K562 (cell line): ENCODE results near the gene MRPL32. TPM values are rescaled to one million over a fixed set of nuclear protein-coding genes. Genes with fewer than 3 reads are reported as not detected.

Source experiments
- ARID1B ChIP-seq: fragments of 450-650 bp; IDR thresholded peaks from 2 replicates; pipeline ENCODE4 v1.6.1; 2016; ENCODE audit warnings: antibody characterized with exemption, mild to moderate bottlenecking, inconsistent platforms
- CHD1 ChIP-seq: fragments of 200-600 bp; sonication (generic); IDR thresholded peaks from one replicate; pipeline ENCODE4 v1.6.1; 2012; ENCODE audit warnings: mild to moderate bottlenecking, moderate library complexity, low read length, inconsistent platforms
- DPF2 ChIP-seq: fragments of 450-650 bp; IDR thresholded peaks from 2 replicates; pipeline ENCODE4 v1.6.1; 2016
- PBX2 ChIP-seq, 2 experiments: IDR thresholded peaks in 1 of 2; conservative IDR thresholded peaks in 1 of 2; 2 replicates each; pipeline ENCODE4 v1.6.1; 2016; ENCODE audit warnings: low read depth in 2 of 2, mild to moderate bottlenecking in 1 of 2, missing compliant biosample characterization in 1 of 2, missing genetic modification characterization in 1 of 2, moderate library complexity in 1 of 2
- PRMT5 ChIP-seq: sonication (generic); formaldehyde crosslinking; IDR thresholded peaks from 2 replicates; pipeline ENCODE4 v1.5.0; 2020; ENCODE audit warnings: missing genetic modification reagents
- SMAD2 ChIP-seq: fragments of 150-350 bp; IDR thresholded peaks from 2 replicates; pipeline ENCODE4 v1.6.1; 2014; ENCODE audit warnings: low read depth, mild to moderate bottlenecking, low read length
- STAT5B ChIP-seq: fragments of 250-450 bp; sonication (Bioruptor Pico); IDR thresholded peaks from 2 replicates; pipeline ENCODE4 v1.8.0; 2021; ENCODE audit warnings: mild to moderate bottlenecking, inconsistent platforms
- ZFPM2 ChIP-seq: fragments of 250-450 bp; sonication (Bioruptor Pico); IDR thresholded peaks from 2 replicates; pipeline ENCODE4 v1.5.1; 2022; ENCODE audit warnings: mild to moderate bottlenecking
- ZNF134 ChIP-seq: fragments of 250-450 bp; sonication (Bioruptor Pico); conservative IDR thresholded peaks from 2 replicates; pipeline ENCODE4 v1.4.0; 2020
- ZNF282 ChIP-seq: sonication (generic); formaldehyde crosslinking; IDR thresholded peaks from 2 replicates; pipeline ENCODE4 v1.8.1; 2023; ENCODE audit warnings: missing genetic modification reagents
- polyA plus RNA-seq, 8 experiments: library from polyadenylated mRNA; depleted of rRNA in 4 of 8; stranded (reverse) in 5 of 8; unstranded in 3 of 8; fragments of >200 nt; fragmentation: Nextera tagmentation in 2 of 8; fragmentation: Illumina TruSeq in 1 of 8; extraction: Ambion mirVana in 2 of 8; extraction: Trizol in 1 of 8; gene quantifications; 2 replicates each; pipeline versions ENCODE4 v1.2.1 to v1.2.3, GENCODE V29; 2011 to 2014; ENCODE audit warnings: inconsistent platforms in 1 of 8, missing spikeins in 1 of 8
- total RNA-seq, 7 experiments: library from RNA; depleted of rRNA in 6 of 7; stranded (reverse); fragments of >200 nt in 6 of 7; fragmentation: Illumina TruSeq in 2 of 7; extraction: Trizol in 2 of 7; gene quantifications; 2 replicates each; pipeline versions ENCODE4 v1.2.1 to v1.2.3, GENCODE V29; 2011 to 2021; ENCODE audit warnings: low replicate concordance in 1 of 7
- TF ChIP-seq, protein P1 (sequence below), 2 experiments: fragments of 450-650 bp in 1 of 2; sonication (generic) in 1 of 2; formaldehyde crosslinking in 1 of 2; IDR thresholded peaks in 1 of 2; conservative IDR thresholded peaks in 1 of 2; 2 replicates each; pipeline versions ENCODE4 v1.6.1 to v1.8.1; 2016 to 2023; ENCODE audit warnings: mild to moderate bottlenecking in 2 of 2, moderate library complexity in 2 of 2, inconsistent platforms in 1 of 2, missing genetic modification reagents in 1 of 2
- TF ChIP-seq, protein P2 (sequence below): sonication (generic); formaldehyde crosslinking; IDR thresholded peaks from 2 replicates; pipeline ENCODE4 v1.8.1; 2023; ENCODE audit warnings: mild to moderate bottlenecking, missing genetic modification reagents
- TF ChIP-seq, protein P3 (sequence below): fragments of 250-450 bp; sonication (Bioruptor Pico); IDR thresholded peaks from 2 replicates; pipeline ENCODE4 v1.4.0; 2020

The MRPL32 gene
- total and polyA plus RNA-seq, 9 of the 15 experiments (the other 6 are each of a cell fraction or from before 2014, with no cell fraction given) = 75.5 to 351 (median 138) TPM

DNA sequence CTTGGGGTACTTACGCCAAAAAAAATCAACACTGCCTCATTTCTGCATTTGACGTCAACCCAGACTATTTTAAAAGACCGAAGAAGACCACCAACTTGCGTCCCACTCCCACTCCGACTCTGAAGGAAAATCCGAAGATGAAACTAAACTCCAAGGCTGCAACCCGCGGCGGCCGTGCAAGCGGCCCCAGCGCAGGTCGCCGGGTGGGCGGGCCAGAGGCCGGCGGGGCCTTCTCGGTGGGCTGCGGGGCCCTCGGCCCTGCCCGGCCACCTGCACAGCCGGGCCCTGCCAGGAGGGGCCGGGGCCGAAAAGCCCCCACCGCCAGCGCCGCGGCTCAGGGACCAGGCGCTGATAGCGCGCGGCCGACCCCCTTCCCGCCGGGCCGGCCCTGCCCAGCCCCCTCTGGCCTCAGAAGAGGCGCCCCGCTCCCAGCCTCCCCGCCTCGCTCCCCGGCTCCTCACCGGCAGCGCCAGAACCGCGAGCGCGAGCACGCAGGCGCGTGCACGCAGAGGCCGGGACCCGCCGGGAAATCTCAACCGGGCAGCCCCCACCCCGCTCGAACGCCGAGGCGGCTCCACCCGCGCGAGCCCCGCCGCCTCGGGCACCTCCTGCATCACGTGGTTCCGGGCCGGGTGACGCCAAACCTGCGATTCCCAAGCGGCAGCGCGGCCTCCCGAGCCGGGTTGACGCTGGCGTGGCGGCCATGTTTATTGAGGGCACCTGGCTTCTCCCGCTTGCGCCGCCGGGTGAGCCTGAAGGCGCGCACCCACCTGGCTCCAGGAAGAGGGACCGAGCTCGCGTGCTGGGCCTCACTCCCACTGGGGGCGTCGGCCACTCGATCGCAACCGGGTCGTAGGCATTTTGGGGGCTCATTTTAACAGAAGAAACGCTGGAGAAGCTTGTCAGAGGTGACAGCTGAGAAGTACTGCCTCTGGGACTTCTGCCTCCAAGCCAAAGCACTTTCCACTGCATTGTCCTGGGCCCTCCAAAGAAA is 20.4 kb upstream of the MRPL32 start, which contains the start of gene C7orf25 (continued):
- TF ChIP-seq, protein P1, sequence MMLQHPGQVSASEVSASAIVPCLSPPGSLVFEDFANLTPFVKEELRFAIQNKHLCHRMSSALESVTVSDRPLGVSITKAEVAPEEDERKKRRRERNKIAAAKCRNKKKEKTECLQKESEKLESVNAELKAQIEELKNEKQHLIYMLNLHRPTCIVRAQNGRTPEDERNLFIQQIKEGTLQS (IDR thresholded peaks at IDR 0.05) = no peak; the same call in 1 of the 2 replicates
- TF ChIP-seq, protein P1 (CRISPR knock-in tag; conservative IDR thresholded peaks at IDR 0.05) = peak; percentile 69
- TF ChIP-seq PRMT5 (CRISPR knock-in tag) = no peak
- TF ChIP-seq STAT5B (CRISPR knock-in tag) = no peak
- TF ChIP-seq, protein P2, sequence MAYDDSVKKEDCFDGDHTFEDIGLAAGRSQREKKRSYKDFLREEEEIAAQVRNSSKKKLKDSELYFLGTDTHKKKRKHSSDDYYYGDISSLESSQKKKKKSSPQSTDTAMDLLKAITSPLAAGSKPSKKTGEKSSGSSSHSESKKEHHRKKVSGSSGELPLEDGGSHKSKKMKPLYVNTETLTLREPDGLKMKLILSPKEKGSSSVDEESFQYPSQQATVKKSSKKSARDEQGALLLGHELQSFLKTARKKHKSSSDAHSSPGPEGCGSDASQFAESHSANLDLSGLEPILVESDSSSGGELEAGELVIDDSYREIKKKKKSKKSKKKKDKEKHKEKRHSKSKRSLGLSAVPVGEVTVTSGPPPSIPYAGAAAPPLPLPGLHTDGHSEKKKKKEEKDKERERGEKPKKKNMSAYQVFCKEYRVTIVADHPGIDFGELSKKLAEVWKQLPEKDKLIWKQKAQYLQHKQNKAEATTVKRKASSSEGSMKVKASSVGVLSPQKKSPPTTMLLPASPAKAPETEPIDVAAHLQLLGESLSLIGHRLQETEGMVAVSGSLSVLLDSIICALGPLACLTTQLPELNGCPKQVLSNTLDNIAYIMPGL (CRISPR knock-in tag) = no peak
- no peak; the same call in 1 of the 2 replicates for TF ChIP-seq ARID1B
- no peak for TF ChIP-seq PBX2 (CRISPR knock-in tag; IDR thresholded peaks at IDR 0.05; ENCODE audit: low read depth)
- no peak for TF ChIP-seq PBX2 (tag; conservative IDR thresholded peaks at IDR 0.05; ENCODE audit: low read depth)
- TF ChIP-seq SMAD2 = no peak
- TF ChIP-seq, protein P3, sequence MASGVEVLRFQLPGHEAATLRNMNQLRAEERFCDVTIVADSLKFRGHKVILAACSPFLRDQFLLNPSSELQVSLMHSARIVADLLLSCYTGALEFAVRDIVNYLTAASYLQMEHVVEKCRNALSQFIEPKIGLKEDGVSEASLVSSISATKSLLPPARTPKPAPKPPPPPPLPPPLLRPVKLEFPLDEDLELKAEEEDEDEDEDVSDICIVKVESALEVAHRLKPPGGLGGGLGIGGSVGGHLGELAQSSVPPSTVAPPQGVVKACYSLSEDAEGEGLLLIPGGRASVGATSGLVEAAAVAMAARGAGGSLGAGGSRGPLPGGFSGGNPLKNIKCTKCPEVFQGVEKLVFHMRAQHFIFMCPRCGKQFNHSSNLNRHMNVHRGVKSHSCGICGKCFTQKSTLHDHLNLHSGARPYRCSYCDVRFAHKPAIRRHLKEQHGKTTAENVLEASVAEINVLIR (CRISPR knock-in tag) = no peak
- TF ChIP-seq ZNF134 (CRISPR knock-in tag) = no peak
- peak; percentile 64; the same call in 1 of the 2 replicates for TF ChIP-seq ZNF282 (CRISPR knock-in tag)
- no peak for TF ChIP-seq ZFPM2
- no peak; the same call in 1 of the 2 replicates for TF ChIP-seq DPF2
- no peak for TF ChIP-seq CHD1
